Neural cell (in vitro differentiated cells): Measurements from ENCODE around the gene GABPB1.

Experiments
- CTCF ChIP-seq: fragments of 450-650 bp; IDR thresholded peaks from 2 replicates; pipeline ENCODE4 v1.5.1; 2014; ENCODE audit warnings: antibody characterized with exemption, mild to moderate bottlenecking, moderate library complexity; ENCODE audit not compliant: poor library complexity, severe bottlenecking
- EZH2 ChIP-seq: fragments of 200-600, 300-800 bp; shearing (Covaris generic), sonication (generic); IDR thresholded peaks from 2 replicates; pipeline ENCODE4 v1.6.1; 2014; ENCODE audit warnings: antibody characterized with exemption, low read length, borderline replicate concordance, mild to moderate bottlenecking; ENCODE audit not compliant: insufficient read depth, poor library complexity, severe bottlenecking

GRCh38 chr15:50232791-50233190 is 122.2 kb downstream of the GABPB1 start:
- TF ChIP-seq EZH2, result no peak
- TF ChIP-seq CTCF, result no peak
